HG02623 (cell line): ENCODE results near the gene BAZ1A.

Experiments used
- ATAC-seq: cut with Tn5 transposase; IDR thresholded peaks from one replicate; pipeline ENCODE4 v1.9.1; 2021; ENCODE audit warnings: moderate library complexity; ENCODE audit not compliant: unreplicated experiment

The BAZ1A gene

DNA sequence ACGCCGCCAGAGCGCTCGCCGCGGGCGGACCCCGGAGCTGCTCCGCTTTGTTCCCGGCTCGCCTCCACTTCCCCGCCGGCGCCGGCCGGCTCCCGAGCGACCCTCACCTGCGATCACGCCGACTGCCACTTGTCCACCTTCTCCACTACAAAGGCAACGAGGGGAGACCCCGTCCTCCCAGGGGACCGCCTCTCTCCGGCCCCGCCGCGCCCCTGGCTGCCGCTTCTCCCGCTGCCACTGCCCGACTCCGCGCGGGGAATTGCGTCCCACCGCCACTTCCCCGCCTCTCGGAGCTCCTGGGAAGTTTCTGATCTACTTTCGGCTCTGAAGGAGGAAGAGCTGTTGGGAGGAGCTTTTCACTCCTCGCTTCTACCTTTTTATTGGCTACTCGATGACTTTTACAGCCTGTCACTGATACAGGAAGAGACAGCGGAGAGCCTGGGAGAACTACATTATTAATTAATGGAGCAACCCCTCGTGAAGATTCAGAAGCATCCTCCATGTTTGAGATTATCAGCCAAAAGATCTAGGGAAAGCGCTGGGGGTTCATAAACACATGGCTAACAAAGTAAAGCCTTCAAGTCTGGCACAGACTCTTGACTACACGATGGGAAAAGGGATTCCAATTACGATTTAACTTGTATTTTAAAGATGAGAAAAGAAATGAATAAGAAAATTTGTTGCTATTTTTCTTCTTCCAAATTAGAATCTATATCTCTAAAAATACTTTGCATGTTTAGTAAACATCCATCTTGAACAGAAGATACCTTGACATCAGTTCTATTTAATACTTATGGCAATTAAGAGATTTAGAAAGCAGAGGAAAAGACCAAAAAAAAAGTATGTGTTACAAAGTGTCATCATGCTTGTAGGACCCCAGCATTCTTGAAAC lies at the start of gene BAZ1A:
TSS of gene BAZ1A (minus strand) at position 330 of the 892 bp plus-strand sequence. CDS start 756 bp downstream, outside the sequence.
- ATAC-seq: peak; percentile 25

DNA sequence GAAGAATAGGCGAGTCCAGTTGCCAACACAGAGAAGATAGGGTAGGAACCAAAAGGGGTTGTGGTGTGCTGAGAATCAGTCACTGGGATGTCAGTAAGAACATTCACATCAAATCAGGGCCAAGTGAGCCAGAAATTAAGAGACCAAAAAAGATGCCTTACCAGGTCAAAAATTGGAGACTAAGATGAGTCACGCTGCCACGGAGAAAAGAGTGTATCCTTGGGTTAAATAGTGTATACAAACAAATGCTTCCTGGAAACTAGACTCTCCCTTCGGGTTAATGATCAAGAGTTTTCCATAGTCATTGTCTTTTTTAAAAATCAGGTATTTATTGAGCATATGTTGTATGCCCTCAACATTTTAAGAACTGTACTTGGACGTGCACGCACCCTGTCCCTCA lies 45.2 kb upstream of the BAZ1A start:
- ATAC-seq: no peak

DNA sequence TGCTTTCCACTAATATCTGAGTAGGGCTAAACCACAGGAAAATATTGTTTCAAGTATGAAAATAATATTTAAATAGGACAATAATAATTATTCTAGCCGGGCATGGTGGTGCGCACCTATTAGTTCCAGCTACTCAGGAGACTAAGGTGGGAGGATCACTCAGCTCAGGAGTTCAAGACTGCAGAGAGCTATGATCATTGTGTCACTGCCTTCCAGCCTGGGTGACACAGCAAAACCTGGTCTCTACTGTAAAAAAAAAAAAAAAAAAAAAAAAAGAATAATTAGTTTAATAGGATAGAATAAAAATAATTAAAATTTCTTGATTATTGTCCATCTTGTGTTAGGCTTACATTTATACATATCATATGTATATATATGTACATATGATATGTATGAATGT lies 38.5 kb upstream of the BAZ1A start:
- ATAC-seq: no peak

GRCh38 chr14:34912966-34913365 lies 37.8 kb upstream of the BAZ1A start:
- ATAC-seq: no peak

DNA sequence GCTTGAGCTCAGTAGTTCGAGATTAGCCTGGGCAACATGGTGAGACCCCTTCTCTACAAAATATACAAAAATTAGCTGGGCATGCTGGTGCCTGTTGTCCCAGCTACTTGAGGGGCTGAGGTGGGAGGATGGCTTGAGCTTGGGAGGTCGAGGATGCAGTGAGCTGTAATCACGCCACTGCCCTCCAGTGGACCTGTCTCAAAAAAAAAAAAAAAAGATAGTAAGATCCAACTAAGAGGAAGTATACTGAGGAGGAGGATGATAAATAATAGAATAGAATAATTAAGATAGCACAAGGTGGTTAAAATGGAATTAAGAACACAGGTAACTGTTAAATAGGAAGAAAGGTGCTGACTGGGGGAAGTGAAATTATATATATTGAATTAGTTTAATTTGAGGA lies 37.0 kb upstream of the BAZ1A start:
- ATAC-seq: no peak

GRCh38 chr14:34911209-34912150 lies 36.3 kb upstream of the BAZ1A start:
- no peak for ATAC-seq

DNA sequence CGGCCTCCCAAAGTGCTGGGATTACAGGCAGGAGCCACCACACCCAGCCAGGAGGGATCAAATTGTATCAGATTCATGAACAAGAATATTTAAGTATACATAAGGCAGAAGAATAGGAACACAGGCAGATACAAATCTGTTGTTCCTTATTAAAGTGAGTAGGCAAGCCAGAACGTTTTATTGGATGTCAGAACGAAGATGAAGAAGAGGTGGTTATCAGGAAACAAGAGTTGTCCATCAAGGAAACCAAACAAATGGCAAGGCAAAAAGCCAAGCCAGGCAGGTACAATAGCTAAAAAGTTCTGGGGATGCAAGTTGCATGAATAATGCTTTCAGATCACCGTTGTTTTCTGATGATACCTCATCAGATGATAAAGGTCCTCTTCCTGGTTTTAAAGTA lies 31.1 kb upstream of the BAZ1A start:
- no peak for ATAC-seq

GRCh38 chr14:34895277-34895676 lies 20.1 kb upstream of the BAZ1A start:
- ATAC-seq: no peak

- no peak for ATAC-seq
These were observed 15.8 kb upstream of the BAZ1A start for GRCh38 chr14:34890937-34891336.

DNA sequence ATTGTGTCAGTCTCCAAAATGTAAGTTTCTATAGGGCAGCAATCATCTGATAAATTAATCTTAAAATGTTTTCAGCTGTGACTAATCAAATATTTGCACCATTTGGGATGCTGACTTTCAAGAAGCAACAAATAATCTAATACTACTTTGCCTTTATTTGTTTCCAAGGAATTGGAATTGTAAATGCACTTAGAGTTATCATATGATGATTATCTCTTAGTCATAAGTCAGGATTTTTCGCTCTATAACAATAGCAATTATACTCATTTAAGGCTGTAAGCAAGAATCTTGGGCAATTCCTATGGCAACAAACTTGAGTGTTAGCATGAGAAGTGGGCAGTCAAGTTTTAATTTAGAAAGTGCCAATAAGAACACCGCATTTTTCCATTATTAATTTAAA lies 13.0 kb upstream of the BAZ1A start:
- ATAC-seq: no peak

GRCh38 chr14:34883954-34884353 lies 8.8 kb upstream of the BAZ1A start:
- no peak for ATAC-seq

GRCh38 chr14:34874386-34875030 lies 652 bp downstream of the BAZ1A start:
- ATAC-seq: peak; percentile 18

DNA sequence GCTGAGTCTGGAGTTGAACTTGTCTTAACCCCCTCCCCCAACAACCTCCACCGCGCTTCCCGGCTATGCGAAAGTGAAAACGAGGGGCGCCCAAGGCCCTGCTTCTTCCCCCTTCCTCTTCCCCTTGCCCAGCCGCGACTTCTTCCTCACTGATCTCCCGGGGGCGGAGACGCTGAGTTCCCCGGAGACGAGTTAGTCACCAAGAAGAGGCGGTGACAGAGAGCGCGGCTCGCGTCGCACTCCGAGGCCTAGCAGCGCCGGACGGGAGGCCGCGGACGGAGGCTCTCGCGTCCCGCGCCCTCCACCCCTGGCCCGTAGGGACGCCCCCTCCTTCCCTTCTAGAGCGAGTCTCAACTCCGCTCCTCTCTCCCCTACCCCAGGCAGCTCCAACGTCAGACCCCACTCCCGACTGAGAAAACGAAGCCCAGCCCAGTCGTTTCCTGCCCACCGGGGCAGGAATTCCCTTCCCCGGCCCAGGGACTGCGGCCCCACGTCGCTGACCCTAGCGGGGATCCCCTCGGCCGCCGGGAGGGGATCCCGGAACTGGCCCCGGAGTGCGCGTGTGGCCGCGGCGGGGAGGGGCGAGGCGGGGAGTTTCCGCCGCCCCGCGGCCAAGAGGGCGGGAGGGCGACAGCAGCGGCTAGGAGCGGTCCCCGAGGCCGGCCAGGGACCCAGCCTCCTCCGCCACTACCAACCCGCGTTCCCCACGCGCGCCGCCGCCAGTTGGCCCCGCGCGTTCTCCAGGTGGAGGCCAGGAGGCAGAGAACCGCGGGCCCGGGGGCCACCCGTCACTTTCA lies 1.4 kb downstream of the BAZ1A start:
- ATAC-seq: peak; percentile 56

- peak; percentile 1 for ATAC-seq
These were observed 2.2 kb downstream of the BAZ1A start for GRCh38 chr14:34872822-34873588.

GRCh38 chr14:34867199-34867598 lies 8.0 kb downstream of the BAZ1A start:
- no peak for ATAC-seq

- ATAC-seq: no peak
These were observed 9.1 kb downstream of the BAZ1A start for GRCh38 chr14:34865889-34866574.

- ATAC-seq: no peak
These were observed 11.3 kb downstream of the BAZ1A start for GRCh38 chr14:34863844-34864243.

DNA sequence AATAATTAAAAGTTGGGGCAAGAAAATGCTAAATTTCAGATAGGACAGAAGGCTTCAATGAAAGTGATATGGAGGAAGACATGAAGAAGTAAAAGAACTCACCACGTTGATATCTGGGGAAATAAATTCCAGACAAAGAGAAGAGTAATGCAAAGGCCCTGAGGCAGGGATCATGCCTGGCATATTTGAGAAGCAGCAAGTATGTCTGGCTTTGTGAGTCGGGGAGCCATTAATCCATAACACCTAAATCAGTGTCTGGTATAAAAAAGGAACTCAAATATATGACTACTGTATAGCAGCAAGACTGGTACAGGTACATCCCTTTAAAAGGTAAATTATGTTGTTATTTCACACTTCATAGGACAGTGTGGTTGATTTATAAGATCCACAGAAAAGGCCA lies 16.4 kb downstream of the BAZ1A start:
- ATAC-seq: no peak
